Stimulated activated CD4-positive, alpha-beta T cell treated with anti-CD3 and anti-CD28 coated beads, Interleukin-1b, Interleukin-23, amount 100 ng/mL, for 48 hours (primary cell): Measurements from ENCODE around the gene PRND.
"Not testable (repeated sequence)": the region's sequence is repeated elsewhere in the genome, so short reads cannot be mapped to it uniquely, and the experiment has no call there.

Source experiments
- DNase-seq: peaks from one replicate; pipeline ENCODE4 v3.0.0-alpha.2; 2020

The PRND gene

GRCh38 chr20:4740774-4741431 is 19.2 kb downstream of the PRND start:
- peak; percentile 64 for DNase-seq

- no peak for DNase-seq
These were observed 27.1 kb downstream of the PRND start for GRCh38 chr20:4748847-4749246.

GRCh38 chr20:4749326-4749725 is 27.6 kb downstream of the PRND start:
- no peak for DNase-seq

- no peak for DNase-seq
These were observed 28.7 kb downstream of the PRND start for GRCh38 chr20:4750381-4750780.

- DNase-seq = peak; percentile 57
These were observed 37.6 kb downstream of the PRND start for GRCh38 chr20:4759100-4759884.

- no peak for DNase-seq
These were observed 41.6 kb downstream of the PRND start for GRCh38 chr20:4763261-4763660.

- DNase-seq = no peak
These were observed 42.2 kb downstream of the PRND start for GRCh38 chr20:4763723-4764510.

- DNase-seq = no peak
These were observed 43.1 kb downstream of the PRND start for GRCh38 chr20:4764805-4765204.

GRCh38 chr20:4765681-4766080 is 44.0 kb downstream of the PRND start:
- DNase-seq = no peak

- no peak for DNase-seq
These were observed 44.9 kb downstream of the PRND start for GRCh38 chr20:4766631-4767030.

- DNase-seq = no peak
These were observed 45.4 kb downstream of the PRND start for GRCh38 chr20:4767084-4767483.

GRCh38 chr20:4769328-4769727 is 47.6 kb downstream of the PRND start:
- DNase-seq = no peak

- no peak for DNase-seq
These were observed 48.3 kb downstream of the PRND start for GRCh38 chr20:4770026-4770425.

- no peak for DNase-seq
These were observed 49.3 kb downstream of the PRND start for GRCh38 chr20:4771004-4771403.

- DNase-seq = no peak
These were observed 50.4 kb downstream of the PRND start for GRCh38 chr20:4772132-4772531.

- not testable (repeated sequence) for DNase-seq
These were observed 51.3 kb downstream of the PRND start for GRCh38 chr20:4773014-4773413.

GRCh38 chr20:4773736-4774135 is 52.0 kb downstream of the PRND start:
- no peak for DNase-seq

GRCh38 chr20:4774207-4774606 is 52.5 kb downstream of the PRND start:
- no peak for DNase-seq

GRCh38 chr20:4775322-4776078 is 53.8 kb downstream of the PRND start:
- DNase-seq = no peak

GRCh38 chr20:4776079-4776630 is 54.4 kb downstream of the PRND start:
- DNase-seq = no peak
